GM23338 (cell line): ENCODE results near the gene LOXHD1. TPM values are rescaled to one million over a fixed set of nuclear protein-coding genes. Genes with fewer than 3 reads are reported as not detected.

Experiments used
- ATAC-seq: fragments of 200-7000 bp; cut with Tn5 transposase; 3 replicates; pipeline ENCODE4 v1.9.1; 2020
- DNase-seq: peaks from one replicate; pipeline ENCODE4 v3.0.0-alpha.2; 2015; ENCODE audit warnings: low spot score
- H2AFZ ChIP-seq: fragments of 200-600 bp; sonication (generic); 2 replicates; pipeline ENCODE4 v1.8.0; 2016; ENCODE audit warnings: antibody characterized with exemption, mild to moderate bottlenecking, moderate library complexity
- H3F3A ChIP-seq: fragments of 200-600 bp; sonication (generic); replicated peaks from 2 replicates; pipeline ENCODE4 v1.8.0; 2017; ENCODE audit warnings: antibody characterized with exemption, mixed run types, low read depth
- H3K27ac ChIP-seq: fragments of 200-600 bp; sonication (generic); 2 replicates; pipeline ENCODE4 v1.6.1; 2016; ENCODE audit warnings: low read depth
- H3K27me3 ChIP-seq: fragments of 200-600 bp; sonication (generic); 2 replicates; pipeline ENCODE4 v1.8.0; 2016; ENCODE audit warnings: mild to moderate bottlenecking, mixed run types, moderate library complexity; ENCODE audit not compliant: insufficient read depth
- H3K36me3 ChIP-seq: fragments of 200-600 bp; sonication (generic); 2 replicates; pipeline ENCODE4 v1.8.0; 2016; ENCODE audit warnings: mild to moderate bottlenecking; ENCODE audit not compliant: insufficient read depth
- H3K4me1 ChIP-seq: fragments of 200-600 bp; sonication (generic); 2 replicates; pipeline ENCODE4 v1.8.0; 2016; ENCODE audit warnings: mild to moderate bottlenecking, moderate library complexity; ENCODE audit not compliant: insufficient read depth
- H3K4me2 ChIP-seq: fragments of 200-600 bp; sonication (generic); 2 replicates; pipeline ENCODE4 v1.7.1; 2017; ENCODE audit warnings: mixed run types
- H3K4me3 ChIP-seq: fragments of 200-600 bp; sonication (generic); 2 replicates; pipeline ENCODE4 v1.6.1; 2016; ENCODE audit warnings: mixed run types
- H3K79me2 ChIP-seq: fragments of 200-600 bp; sonication (generic); replicated peaks from 2 replicates; pipeline ENCODE4 v1.8.0; 2017; ENCODE audit warnings: mild to moderate bottlenecking; ENCODE audit not compliant: insufficient read depth
- H3K9me2 ChIP-seq: fragments of 200-600 bp; sonication (generic); 2 replicates; pipeline ENCODE4 v1.8.0; 2017; ENCODE audit not compliant: insufficient read depth
- H4K20me1 ChIP-seq: fragments of 200-600 bp; sonication (generic); replicated peaks from 2 replicates; pipeline ENCODE4 v1.8.0; 2017; ENCODE audit warnings: mild to moderate bottlenecking; ENCODE audit not compliant: insufficient read depth
- H3K27ac Mint-ChIP-seq: 2 replicates; pipeline ENCODE4 v1.8.0; 2020; ENCODE audit warnings: inconsistent platforms, mild to moderate bottlenecking, moderate library complexity, mixed read lengths
- H3K27me3 Mint-ChIP-seq: 3 replicates; pipeline ENCODE4 v1.8.0; 2022; ENCODE audit warnings: low read depth, mild to moderate bottlenecking, moderate library complexity, mixed read lengths, inconsistent platforms; ENCODE audit not compliant: insufficient read depth, poor library complexity
- H3K36me3 Mint-ChIP-seq: 3 replicates; pipeline ENCODE4 v1.8.0; 2021; ENCODE audit warnings: low read depth, mild to moderate bottlenecking, inconsistent platforms, moderate library complexity, mixed read lengths
- H3K4me1 Mint-ChIP-seq: 3 replicates; pipeline ENCODE4 v1.8.0; 2020; ENCODE audit warnings: mild to moderate bottlenecking, inconsistent platforms, mixed read lengths
- H3K4me3 Mint-ChIP-seq: 3 replicates; pipeline ENCODE4 v1.8.0; 2021; ENCODE audit warnings: moderate library complexity, mild to moderate bottlenecking, inconsistent platforms, mixed read lengths
- H3K9me3 Mint-ChIP-seq: 3 replicates; pipeline ENCODE4 v1.8.0; 2020; ENCODE audit warnings: moderate library complexity, mild to moderate bottlenecking, inconsistent platforms, mixed read lengths
- CREB1 ChIP-seq: fragments of 250-450 bp; sonication (Bioruptor Pico); IDR thresholded peaks from 2 replicates; pipeline ENCODE4 v1.5.0; 2020; ENCODE audit warnings: low read depth, mild to moderate bottlenecking, moderate library complexity
- CTCF ChIP-seq, 2 experiments: fragments of 200-600 bp in 1 of 2; sonication (generic) in 1 of 2; conservative IDR thresholded peaks; 2 replicates each; pipeline versions ENCODE4 v1.5.1 to v1.6.1; 2016 to 2017; ENCODE audit warnings: antibody characterized with exemption in 2 of 2, low read depth in 2 of 2, mild to moderate bottlenecking in 2 of 2, moderate library complexity in 1 of 2
- ETS1 ChIP-seq: IDR thresholded peaks from 2 replicates; pipeline ENCODE4 v1.6.1; 2016; ENCODE audit warnings: antibody characterized with exemption
- EZH2 ChIP-seq: fragments of 200-600 bp; sonication (generic); IDR thresholded peaks from one replicate; pipeline ENCODE4 v1.8.0; 2017; ENCODE audit warnings: antibody characterized with exemption, mild to moderate bottlenecking, low read depth; ENCODE audit not compliant: unreplicated experiment
- EZH2phosphoT487 ChIP-seq: fragments of 200-600 bp; sonication (generic); IDR thresholded peaks from one replicate; pipeline ENCODE4 v1.8.1; 2018; ENCODE audit warnings: antibody characterized with exemption; ENCODE audit not compliant: unreplicated experiment
- JUNB ChIP-seq: IDR thresholded peaks from one replicate; pipeline ENCODE4 v1.6.1; 2016; ENCODE audit warnings: antibody characterized with exemption; ENCODE audit not compliant: unreplicated experiment
- NANOG ChIP-seq: IDR thresholded peaks from 2 replicates; pipeline ENCODE4 v1.6.1; 2016; ENCODE audit warnings: antibody characterized with exemption, borderline replicate concordance
- POLR2AphosphoS5 ChIP-seq: IDR thresholded peaks from 2 replicates; pipeline ENCODE4 v1.6.1; 2016; ENCODE audit warnings: antibody characterized with exemption, low read depth
- REST ChIP-seq: IDR thresholded peaks from one replicate; pipeline ENCODE4 v1.6.1; 2018; ENCODE audit warnings: antibody characterized with exemption; ENCODE audit not compliant: unreplicated experiment
- STAT1 ChIP-seq: IDR thresholded peaks from one replicate; pipeline ENCODE4 v1.6.1; 2016; ENCODE audit warnings: antibody characterized with exemption; ENCODE audit not compliant: unreplicated experiment
- ZNF114 ChIP-seq: fragments of 250-450 bp; sonication (Bioruptor Pico); IDR thresholded peaks from 2 replicates; pipeline ENCODE4 v1.5.0; 2020; ENCODE audit warnings: mild to moderate bottlenecking, moderate library complexity
- ZNF331 ChIP-seq: fragments of 250-450 bp; sonication (Bioruptor Pico); IDR thresholded peaks from 2 replicates; pipeline ENCODE4 v1.5.0; 2020; ENCODE audit warnings: low read depth, mild to moderate bottlenecking, moderate library complexity
- ZNF462 ChIP-seq: fragments of 250-450 bp; sonication (Bioruptor Pico); IDR thresholded peaks from 2 replicates; pipeline ENCODE4 v1.5.0; 2020; ENCODE audit warnings: mild to moderate bottlenecking, moderate library complexity
- polyA plus RNA-seq: library from polyadenylated mRNA; unstranded; fragments of >200 nt; fragmentation: Nextera tagmentation; extraction: Ambion mirVana; gene quantifications from 2 replicates; pipeline ENCODE4 v1.2.1, GENCODE V29; 2016
- total RNA-seq: library from RNA; depleted of rRNA; stranded (reverse); fragments of >200 nt; shearing (Covaris generic); gene quantifications from 2 replicates; pipeline ENCODE4 v1.2.3, GENCODE V29; 2014

Gene LOXHD1
- total and polyA plus RNA-seq, 2 experiments from 2014 or later: 0.17 TPM; not detected in 1

- H3K4me2 ChIP-seq: no peak overlapping the region
- peaks cover 29% of the 10 kb centered on the region for H3K4me1 Mint-ChIP-seq
- no peak overlapping the region for H3K27ac ChIP-seq
- H3K9me2 ChIP-seq: peaks cover 3% of the 10 kb centered on the region; the same call in 1 of the 2 replicates
- DNase-seq (no peak), ATAC-seq (no peak)
- H3K27me3 ChIP-seq: no peaks in the 10 kb centered on the region
- H3K27ac Mint-ChIP-seq: no peak overlapping the region
- no peak for TF ChIP-seq JUNB
- no peak for TF ChIP-seq EZH2
- no peak for TF ChIP-seq POLR2AphosphoS5
- TF ChIP-seq NANOG: no peak
- no peak for TF ChIP-seq STAT1
- no peak for TF ChIP-seq EZH2phosphoT487
- no peak for TF ChIP-seq ZNF114
- TF ChIP-seq CREB1 (CRISPR knock-in tag): no peak
- TF ChIP-seq REST: no peak
- TF ChIP-seq ETS1: no peak
- no peak for TF ChIP-seq CTCF (conservative IDR thresholded peaks at IDR 0.05; ENCODE audit: low read depth in 2 of 2)
- TF ChIP-seq ZNF462: no peak
- no peak for TF ChIP-seq ZNF331 (CRISPR knock-in tag)
- no peaks in the 10 kb centered on the region for H3F3A ChIP-seq
- H4K20me1 ChIP-seq: no peaks in the 10 kb centered on the region
- peaks cover 19% of the 10 kb centered on the region for H3K9me3 Mint-ChIP-seq
- H3K4me3 Mint-ChIP-seq: no peak overlapping the region
- H3K4me1 ChIP-seq: peaks cover 12% of the 10 kb centered on the region
- peaks cover 21% of the 10 kb centered on the region for H3K36me3 Mint-ChIP-seq
- no peak overlapping the region for H3K4me3 ChIP-seq
- no peak overlapping the region for H2AFZ ChIP-seq
- H3K79me2 ChIP-seq: no peaks in the 10 kb centered on the region
- no peaks in the 10 kb centered on the region for H3K36me3 ChIP-seq
- H3K27me3 Mint-ChIP-seq: no peaks in the 10 kb centered on the region
Measured at GRCh38 chr18:46449499-46449898, 207.5 kb downstream of the LOXHD1 start.
